Measurements from ENCODE around the gene EP400.
A peak's percentile ranks its signal among the peaks of the same experiment; 100 is the strongest.

EP400 gene

GRCh38 chr12:131909752-131910219 lies 40.0 kb upstream of the EP400 start:
- ChIA-PET CTCF (interaction anchor here (0.7 kb wide), 1 partner anchor 73 kb away, joined by 3 read pairs; no protein-coding TSS in a partner anchor), POLR2A (ENCODE audit: low non-redundant PET) (no interaction called here)
- no peak for DNase-seq (ENCODE audit: low spot score)
- peak overlapping the region; percentile 68 for H3K27ac ChIP-seq
- TF ChIP-seq CTCF (conservative IDR thresholded peaks at IDR 0.05; ENCODE audit: low read depth) = no peak

- TF ChIP-seq CTCF (conservative IDR thresholded peaks at IDR 0.05; ENCODE audit: low read depth) = no peak
- no peak for DNase-seq (ENCODE audit: low spot score)
- H3K27ac ChIP-seq = peak overlapping the region; percentile 68
- CTCF ChIA-PET = interaction anchor here (0.7 kb wide), 1 partner anchor 74 kb away, joined by 3 read pairs; no protein-coding TSS in a partner anchor
- POLR2A ChIA-PET (ENCODE audit: low non-redundant PET) = no interaction called here
These were observed 39.3 kb upstream of the EP400 start for GRCh38 chr12:131910302-131911027.

- H3K27ac ChIP-seq = peak overlapping the region; percentile 68
- DNase-seq (ENCODE audit: low spot score) = no peak
- ChIA-PET CTCF (interaction anchor here (0.6 to 0.7 kb wide), 2 partner anchors 17 to 23 kb away, joined by 3 read pairs; no protein-coding TSS in a partner anchor), POLR2A (ENCODE audit: low non-redundant PET) (no interaction called here)
- no peak for TF ChIP-seq CTCF (conservative IDR thresholded peaks at IDR 0.05; ENCODE audit: low read depth)
These were observed 38.6 kb upstream of the EP400 start for GRCh38 chr12:131911028-131911650.

GRCh38 chr12:131911851-131912477 lies 37.8 kb upstream of the EP400 start:
- no peak for DNase-seq (ENCODE audit: low spot score)
- CTCF ChIA-PET = interaction anchor here (0.6 to 1.2 kb wide), 3 partner anchors 16 to 22 kb away, joined by 3 read pairs; partner anchors contain the start of gene PUS1
- POLR2A ChIA-PET (ENCODE audit: low non-redundant PET) = interaction anchor here (0.6 kb wide), 1 partner anchor 11 kb away, joined by 5 read pairs; no protein-coding TSS in a partner anchor
- TF ChIP-seq CTCF (conservative IDR thresholded peaks at IDR 0.05; ENCODE audit: low read depth) = no peak
- H3K27ac ChIP-seq = peak overlapping the region; percentile 68

- peak; percentile 72 for DNase-seq (ENCODE audit: low spot score)
- TF ChIP-seq CTCF (conservative IDR thresholded peaks at IDR 0.05; ENCODE audit: low read depth) = no peak
- ChIA-PET POLR2A (ENCODE audit: low non-redundant PET) (no interaction called here), CTCF (interaction anchor here (1.2 kb wide), 1 partner anchor 17 kb away, joined by 3 read pairs; the partner anchor contains the start of gene PUS1)
- H3K27ac ChIP-seq = peak overlapping the region; percentile 68
These were observed 37.0 kb upstream of the EP400 start for GRCh38 chr12:131912518-131913274.

GRCh38 chr12:131913666-131914065 lies 36.1 kb upstream of the EP400 start:
- peak overlapping the region; percentile 68; the same call in 1 of the 2 replicates for H3K27ac ChIP-seq
- POLR2A ChIA-PET (ENCODE audit: low non-redundant PET) = no interaction called here
- CTCF ChIA-PET = no interaction called here
- DNase-seq (ENCODE audit: low spot score) = no peak
- no peak for TF ChIP-seq CTCF (conservative IDR thresholded peaks at IDR 0.05; ENCODE audit: low read depth)

Data from RWPE1 (cell line).